ENCODE results near the gene RILPL1. TPM values are rescaled to one million over a fixed set of nuclear protein-coding genes. Genes with fewer than 3 reads are reported as not detected.

RILPL1 gene
- total RNA-seq, 4 donors from 2014 or later: 12.0 to 27.9 (median 15.4) TPM

DNA sequence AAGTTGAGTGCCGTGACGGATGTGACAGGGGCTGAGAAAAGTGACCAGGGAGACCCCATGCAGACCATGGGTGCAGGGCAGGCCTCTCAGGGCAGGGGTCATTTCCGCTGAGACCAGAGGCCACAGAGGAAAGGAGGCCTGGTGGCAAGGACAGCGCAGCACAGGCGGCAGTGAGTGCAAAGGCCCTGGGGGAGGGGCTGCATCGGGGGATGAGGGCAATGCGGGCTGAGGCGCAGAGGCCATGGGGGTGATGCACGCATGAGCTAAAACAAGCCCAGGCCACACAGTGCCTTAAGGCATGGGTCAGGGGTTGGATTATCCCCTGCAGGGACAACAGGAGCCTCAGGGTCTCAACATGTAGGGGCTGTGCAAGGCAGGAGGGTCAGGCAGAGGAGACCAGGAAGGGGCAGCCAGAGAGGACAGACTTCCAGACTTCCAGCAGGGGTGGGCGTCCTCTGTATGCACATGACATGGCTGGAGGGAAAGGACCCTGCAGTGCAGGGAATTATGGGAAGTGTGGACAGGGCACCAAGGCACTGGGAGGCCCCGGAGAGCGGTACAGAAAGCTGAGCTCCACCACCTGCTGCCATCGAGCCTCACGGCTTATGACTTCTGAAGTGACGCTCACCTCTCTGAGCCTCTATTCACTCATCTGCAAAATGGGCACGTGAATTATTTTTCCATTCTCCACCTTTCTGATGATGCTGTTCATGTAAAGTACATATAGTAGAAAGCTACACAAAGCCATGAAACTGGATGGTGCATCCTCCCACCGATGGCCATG, 27.3 kb downstream of the RILPL1 start:
- WGBS, 2 donors: 96% methylated on average over 17 of the region's 17 CpGs
- intact Hi-C loops (cut with DNase I; ENCODE audit: low total_unique reads): no loop called here
- TF ChIP-seq, protein P1, sequence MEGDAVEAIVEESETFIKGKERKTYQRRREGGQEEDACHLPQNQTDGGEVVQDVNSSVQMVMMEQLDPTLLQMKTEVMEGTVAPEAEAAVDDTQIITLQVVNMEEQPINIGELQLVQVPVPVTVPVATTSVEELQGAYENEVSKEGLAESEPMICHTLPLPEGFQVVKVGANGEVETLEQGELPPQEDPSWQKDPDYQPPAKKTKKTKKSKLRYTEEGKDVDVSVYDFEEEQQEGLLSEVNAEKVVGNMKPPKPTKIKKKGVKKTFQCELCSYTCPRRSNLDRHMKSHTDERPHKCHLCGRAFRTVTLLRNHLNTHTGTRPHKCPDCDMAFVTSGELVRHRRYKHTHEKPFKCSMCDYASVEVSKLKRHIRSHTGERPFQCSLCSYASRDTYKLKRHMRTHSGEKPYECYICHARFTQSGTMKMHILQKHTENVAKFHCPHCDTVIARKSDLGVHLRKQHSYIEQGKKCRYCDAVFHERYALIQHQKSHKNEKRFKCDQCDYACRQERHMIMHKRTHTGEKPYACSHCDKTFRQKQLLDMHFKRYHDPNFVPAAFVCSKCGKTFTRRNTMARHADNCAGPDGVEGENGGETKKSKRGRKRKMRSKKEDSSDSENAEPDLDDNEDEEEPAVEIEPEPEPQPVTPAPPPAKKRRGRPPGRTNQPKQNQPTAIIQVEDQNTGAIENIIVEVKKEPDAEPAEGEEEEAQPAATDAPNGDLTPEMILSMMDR (IDR thresholded peaks at IDR 0.05): no peak
- no peak for TF ChIP-seq POLR2A (IDR thresholded peaks at IDR 0.05)
- no peak for DNase-seq (ENCODE audit: low spot score in 2 of 2)
- no peak overlapping the region for H3K4me3 ChIP-seq (ENCODE audit: low read depth, poor library complexity, severe bottlenecking)

DNA sequence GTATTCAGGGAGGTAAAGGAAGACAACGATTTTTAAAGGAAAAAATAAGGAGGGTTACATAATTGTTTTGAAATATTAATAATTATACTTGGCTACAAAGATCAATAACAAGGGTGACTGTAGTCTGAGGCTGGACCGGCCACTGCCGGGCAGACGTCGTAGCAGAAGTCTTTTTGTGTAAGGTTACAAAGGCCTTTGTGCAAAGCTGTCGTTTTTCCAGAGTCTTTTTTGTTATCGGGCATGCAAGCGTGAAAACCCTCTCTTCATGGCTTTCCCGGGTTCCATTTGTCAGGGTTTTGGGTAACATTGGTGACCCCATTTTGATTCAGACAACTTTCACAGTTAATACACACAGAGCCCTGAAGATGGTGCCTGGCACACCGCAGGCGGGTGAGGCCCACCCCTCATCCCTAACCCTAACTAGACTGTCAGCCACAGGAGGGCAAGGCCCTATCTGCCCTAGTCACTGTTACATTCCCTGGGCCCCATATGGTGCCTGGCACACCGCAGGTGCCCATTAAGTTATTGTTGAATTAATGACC, 31.3 kb downstream of the RILPL1 start:
- 93% methylated on average over 12 of the region's 12 CpGs for whole genome bisulfite sequencing, 2 donors
- TF ChIP-seq POLR2A (IDR thresholded peaks at IDR 0.05): no peak
- TF ChIP-seq, protein P1 (IDR thresholded peaks at IDR 0.05): no peak
- no peak for DNase-seq (ENCODE audit: low spot score in 2 of 2)
- intact Hi-C loops (cut with DNase I; ENCODE audit: low total_unique reads): no loop called here
- H3K4me3 ChIP-seq (ENCODE audit: low read depth, poor library complexity, severe bottlenecking): no peak overlapping the region

DNA sequence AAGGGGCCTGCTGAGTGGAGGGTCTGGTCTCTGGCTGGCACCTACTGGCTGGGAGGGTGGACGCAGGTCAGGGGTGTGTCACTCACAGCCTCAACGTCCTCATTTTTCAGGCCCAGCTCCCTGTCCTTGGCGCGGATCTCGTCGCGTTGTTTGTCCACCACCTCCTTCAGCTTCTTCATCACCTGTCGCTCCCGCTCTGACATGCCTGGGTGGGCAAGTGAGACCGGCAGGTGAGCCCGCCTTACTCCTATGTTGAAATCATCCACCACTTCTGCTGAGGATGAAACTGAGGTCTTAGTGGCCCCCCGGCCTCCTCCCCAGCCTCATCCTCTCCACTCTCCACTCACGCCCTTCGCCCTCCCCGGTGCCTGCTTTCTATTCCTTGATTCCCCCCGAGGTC, 34.2 kb downstream of the RILPL1 start:
- no peak for TF ChIP-seq POLR2A (IDR thresholded peaks at IDR 0.05)
- TF ChIP-seq, protein P1 (IDR thresholded peaks at IDR 0.05): no peak
- no peak for DNase-seq (ENCODE audit: low spot score in 2 of 2)
- no peak overlapping the region for H3K4me3 ChIP-seq (ENCODE audit: low read depth, poor library complexity, severe bottlenecking)
- intact Hi-C loops (cut with DNase I; ENCODE audit: low total_unique reads): no loop called here
- 90 to 95% methylated on average over 16 of the region's 16 CpGs for WGBS, 2 donors

DNA sequence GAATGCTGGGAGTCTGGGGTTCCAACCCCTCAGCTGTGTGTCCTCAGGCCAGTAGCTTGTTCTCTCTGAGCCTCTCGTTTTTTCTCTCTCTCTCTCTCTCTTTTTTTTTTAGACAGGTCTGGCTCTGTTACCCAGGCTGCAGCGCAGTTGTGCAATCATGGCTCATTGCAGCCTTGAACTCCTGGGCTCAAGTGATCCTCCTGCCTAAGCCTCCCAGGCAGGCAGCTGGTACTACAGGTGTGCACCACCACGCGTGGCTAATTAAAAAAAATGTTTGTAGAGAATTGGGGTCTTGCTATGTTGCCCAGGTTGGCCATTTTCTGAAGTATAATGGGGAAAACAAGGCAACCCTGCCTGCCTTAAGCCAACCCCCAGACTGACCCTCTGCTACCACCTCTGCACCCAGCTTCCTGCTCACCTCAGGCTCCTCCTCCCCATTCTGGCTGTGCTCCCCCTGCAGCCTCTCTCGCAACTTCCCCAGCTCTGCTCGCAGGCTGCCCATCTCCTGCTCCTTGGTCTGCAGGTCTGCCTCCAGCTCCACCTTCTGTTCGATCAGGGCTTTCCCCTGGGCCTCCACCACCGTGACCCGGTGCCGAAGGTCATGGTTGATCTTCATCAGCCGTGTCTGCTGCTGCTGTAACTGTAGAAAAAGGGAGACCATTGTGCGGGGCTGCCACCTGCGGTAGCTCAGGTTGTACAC, 35.2 kb downstream of the RILPL1 start:
- no peak for DNase-seq (ENCODE audit: low spot score in 2 of 2)
- TF ChIP-seq, protein P1 (IDR thresholded peaks at IDR 0.05): no peak
- TF ChIP-seq POLR2A (IDR thresholded peaks at IDR 0.05): no peak
- H3K4me3 ChIP-seq (ENCODE audit: low read depth, poor library complexity, severe bottlenecking): no peak overlapping the region
- 94% methylated on average over 13 of the region's 13 CpGs for WGBS, 2 donors
- intact Hi-C loops (cut with DNase I; ENCODE audit: low total_unique reads): no loop called here

DNA sequence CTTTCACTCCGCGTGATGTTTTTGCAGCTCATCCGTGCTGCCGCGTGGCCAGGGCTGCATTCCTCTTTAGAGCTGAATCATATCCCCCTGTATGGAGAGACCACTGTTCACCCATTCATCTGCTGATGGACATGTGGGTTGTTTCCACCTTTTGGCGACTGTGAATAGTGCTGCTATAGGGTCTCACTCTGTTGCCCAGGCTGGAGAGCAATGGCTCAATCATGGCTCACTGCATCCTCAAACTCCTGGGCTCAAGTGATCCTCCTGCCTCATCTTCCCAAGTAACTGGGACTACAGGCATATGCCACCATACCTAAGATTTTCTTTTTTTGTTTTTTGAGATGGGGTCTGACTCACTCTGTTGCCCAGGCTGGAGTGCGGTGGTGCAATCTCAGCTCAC, 36.5 kb downstream of the RILPL1 start:
- 97 to 98% methylated on average over 7 of the region's 7 CpGs for WGBS, 2 donors
- intact Hi-C loops (cut with DNase I; ENCODE audit: low total_unique reads): no loop called here
- no peak overlapping the region for H3K4me3 ChIP-seq (ENCODE audit: low read depth, poor library complexity, severe bottlenecking)
- DNase-seq (ENCODE audit: low spot score in 2 of 2): no peak
- TF ChIP-seq, protein P1 (IDR thresholded peaks at IDR 0.05): no peak
- no peak for TF ChIP-seq POLR2A (IDR thresholded peaks at IDR 0.05)
